ENCODE measurements around the gene ZDHHC13. TPM values are rescaled to one million over a fixed set of nuclear protein-coding genes. Genes with fewer than 3 reads are reported as not detected.

Gene ZDHHC13
- total and polyA plus RNA-seq, 2 donors (not counting 1 experiment from before 2014, with no cell fraction given) = 8.8 to 21.7 TPM

GRCh38 chr11:19187114-19187832 lies 70.3 kb downstream of the ZDHHC13 start:
- Histone ChIP-seq H3K36me3 (replicated peaks in 1 of 2; ENCODE audit: control extremely low read depth in 1 of 2, control insufficient read depth in 1 of 2, extremely low read depth in 1 of 2, insufficient read depth in 2 of 2, low read length in 1 of 2) (no peaks in the 10 kb centered on the region), H2AFZ (ENCODE audit: insufficient read depth, low read depth, low read length, poor library complexity, severe bottlenecking) (no peak overlapping the region), H3K4me2 (replicated peaks; ENCODE audit: low read depth, low read length, poor library complexity, severe bottlenecking) (no peak overlapping the region), H4K20me1 (ENCODE audit: control insufficient read depth, insufficient read depth, low read length, poor library complexity, severe bottlenecking) (no peaks in the 10 kb centered on the region), H3K9ac (ENCODE audit: low read length) (no peak overlapping the region), H3K4me3 (ENCODE audit: control extremely low read depth in 1 of 5, extremely low read depth in 1 of 5, insufficient read depth in 1 of 5, low read depth in 2 of 5, low read length in 4 of 5) (no peak overlapping the region), H3K27ac (ENCODE audit: low read length in 2 of 2) (no peak overlapping the region), H3K9me3 (ENCODE audit: control extremely low read depth in 1 of 3, control insufficient read depth in 2 of 3, insufficient read depth in 1 of 3, low read length in 2 of 3) (no peaks in the 10 kb centered on the region), H3K4me1 (ENCODE audit: control insufficient read depth in 2 of 2, insufficient read depth in 2 of 2, low read length in 2 of 2) (no peaks in the 10 kb centered on the region), H3K27me3 (replicated peaks in 1 of 4; ENCODE audit: control extremely low read depth in 1 of 4, control insufficient read depth in 3 of 4, insufficient read depth in 4 of 4, low read length in 3 of 4) (no peaks in the 10 kb centered on the region), H3K79me2 (ENCODE audit: control insufficient read depth, insufficient read depth, low read length) (no peaks in the 10 kb centered on the region)
- Mint-ChIP-seq H3K4me1 (no peaks in the 10 kb centered on the region), H3K9me3 (ENCODE audit: insufficient read depth) (no peaks in the 10 kb centered on the region), H3K4me3 (no peak overlapping the region), H3K27ac (no peak overlapping the region), H3K27me3 (no peaks in the 10 kb centered on the region)
- POLR2A ChIA-PET = no interaction called here
- CTCF ChIA-PET = no interaction called here
- WGBS (ENCODE audit: insufficient coverage) = 77% methylated on average over 5 of the region's 5 CpGs
- no peak for TF ChIP-seq EZH2 (IDR thresholded peaks at IDR 0.05; ENCODE audit: borderline replicate concordance, insufficient read depth, low read depth, low read length, poor library complexity, severe bottlenecking)
- TF ChIP-seq CTCF (IDR thresholded peaks at IDR 0.05) = no peak
- ATAC-seq (ENCODE audit: low read depth) (no peak), DNase-seq (no peak)
- intact Hi-C loops (cut with micrococcal nuclease) = no loop called here

GRCh38 chr11:19187833-19188258 lies 70.9 kb downstream of the ZDHHC13 start:
- no peak overlapping the region for H3K27ac Mint-ChIP-seq
- intact Hi-C loops (cut with micrococcal nuclease) = no loop called here
- no peaks in the 10 kb centered on the region for H3K27me3 Mint-ChIP-seq

More at GRCh38 chr11:19187833-19188258, 70.9 kb downstream of the ZDHHC13 start:
- H3K27ac ChIP-seq (ENCODE audit: low read length in 2 of 2) = no peak overlapping the region
- H3K9ac ChIP-seq (ENCODE audit: low read length) = no peak overlapping the region
- Mint-ChIP-seq H3K9me3 (ENCODE audit: insufficient read depth) (no peaks in the 10 kb centered on the region), H3K4me3 (no peak overlapping the region), H3K4me1 (no peaks in the 10 kb centered on the region)
- CTCF ChIA-PET = no interaction called here
- no peak overlapping the region for H2AFZ ChIP-seq (ENCODE audit: insufficient read depth, low read depth, low read length, poor library complexity, severe bottlenecking)
- WGBS (ENCODE audit: insufficient coverage) = 99% methylated on average over 9 of the region's 9 CpGs
- no peaks in the 10 kb centered on the region for H3K36me3 ChIP-seq (replicated peaks in 1 of 2; ENCODE audit: control extremely low read depth in 1 of 2, control insufficient read depth in 1 of 2, extremely low read depth in 1 of 2, insufficient read depth in 2 of 2, low read length in 1 of 2)
- no peaks in the 10 kb centered on the region for H4K20me1 ChIP-seq (ENCODE audit: control insufficient read depth, insufficient read depth, low read length, poor library complexity, severe bottlenecking)
- POLR2A ChIA-PET = no interaction called here
- DNase-seq (no peak), ATAC-seq (ENCODE audit: low read depth) (no peak)
- H3K4me3 ChIP-seq (ENCODE audit: control extremely low read depth in 1 of 5, extremely low read depth in 1 of 5, insufficient read depth in 1 of 5, low read depth in 2 of 5, low read length in 4 of 5) = no peak overlapping the region
- no peaks in the 10 kb centered on the region for H3K4me1 ChIP-seq (ENCODE audit: control insufficient read depth in 2 of 2, insufficient read depth in 2 of 2, low read length in 2 of 2)
- H3K4me2 ChIP-seq (replicated peaks; ENCODE audit: low read depth, low read length, poor library complexity, severe bottlenecking) = no peak overlapping the region
- TF ChIP-seq EZH2 (IDR thresholded peaks at IDR 0.05; ENCODE audit: borderline replicate concordance, insufficient read depth, low read depth, low read length, poor library complexity, severe bottlenecking) (no peak), CTCF (IDR thresholded peaks at IDR 0.05) (no peak)
- no peaks in the 10 kb centered on the region for H3K27me3 ChIP-seq (replicated peaks in 1 of 4; ENCODE audit: control extremely low read depth in 1 of 4, control insufficient read depth in 3 of 4, insufficient read depth in 4 of 4, low read length in 3 of 4)
- H3K79me2 ChIP-seq (ENCODE audit: control insufficient read depth, insufficient read depth, low read length) = no peaks in the 10 kb centered on the region
- H3K9me3 ChIP-seq (ENCODE audit: control extremely low read depth in 1 of 3, control insufficient read depth in 2 of 3, insufficient read depth in 1 of 3, low read length in 2 of 3) = no peaks in the 10 kb centered on the region
